Measurements from ENCODE around the gene USP47. TPM values are rescaled to one million over a fixed set of nuclear protein-coding genes. Genes with fewer than 3 reads are reported as not detected.

Gene USP47
- total and polyA plus RNA-seq, 2 of the 13 experiments (the other 11 are each of a cell fraction or from before 2014, with no cell fraction given): 12.2 to 52.7 TPM

GRCh38 chr11:11841723-11842420, at the start of gene USP47 (continued):
- TF ChIP-seq ZNF513 (CRISPR knock-in tag; conservative IDR thresholded peaks at IDR 0.05) (no peak), ZNF318 (CRISPR knock-in tag; IDR thresholded peaks at IDR 0.05) (no peak), ZNF572 (CRISPR knock-in tag; IDR thresholded peaks at IDR 0.05) (no peak; the same call in 1 of the 2 replicates), PAWR (CRISPR knock-in tag; IDR thresholded peaks at IDR 0.05; ENCODE audit: borderline replicate concordance) (peak; percentile 39; the same call in 1 of the 2 replicates), GLMP (CRISPR knock-in tag; IDR thresholded peaks at IDR 0.05; ENCODE audit: borderline replicate concordance) (no peak), BHLHE40 (IDR thresholded peaks at IDR 0.05; ENCODE audit: low read length) (no peak), TRIM24 (CRISPR knock-in tag; IDR thresholded peaks at IDR 0.05) (no peak), ZNF550 (CRISPR knock-in tag; IDR thresholded peaks at IDR 0.05; ENCODE audit: borderline replicate concordance) (no peak), TEAD3 (CRISPR knock-in tag; optimal IDR thresholded peaks at IDR 0.05; ENCODE audit: borderline replicate concordance) (peak; percentile 29), ELF1 (CRISPR knock-in tag; IDR thresholded peaks at IDR 0.05) (peak; percentile 43; the same call in 1 of the 2 replicates), DNMT3B (CRISPR knock-in tag; conservative IDR thresholded peaks at IDR 0.05) (no peak), ZNF709 (CRISPR knock-in tag; IDR thresholded peaks at IDR 0.05) (peak; percentile 89), ZMAT5 (CRISPR knock-in tag; IDR thresholded peaks at IDR 0.05; ENCODE audit: borderline replicate concordance, low read depth) (no peak), ZSCAN25 (CRISPR knock-in tag; IDR thresholded peaks at IDR 0.05) (no peak), RFXANK (CRISPR knock-in tag; IDR thresholded peaks at IDR 0.05) (no peak), SNAPC2 (CRISPR knock-in tag; IDR thresholded peaks at IDR 0.05) (no peak), KDM3A (CRISPR knock-in tag; IDR thresholded peaks at IDR 0.05; ENCODE audit: low read depth) (0 out of 2 replicates have a peak, but pooled peaks have one; percentile 90), HNRNPH1 (optimal IDR thresholded peaks at IDR 0.05; ENCODE audit: low read depth, low read length) (no peak), TBP (CRISPR knock-in tag; IDR thresholded peaks at IDR 0.05) (no peak)
